ENCODE measurements around the gene CNPY1.

- TF ChIP-seq CTCF (IDR thresholded peaks at IDR 0.05) (no peak), POLR2A (IDR thresholded peaks at IDR 0.05) (no peak), POLR2AphosphoS5 (IDR thresholded peaks at IDR 0.05) (no peak)
Observed at GRCh38 chr7:155529346-155529745, 17.0 kb downstream of the CNPY1 start.
